AG09309 (cell line): Measurements from ENCODE around the gene JUND.

Experiments
- DNase-seq: peaks from one replicate; pipeline ENCODE4 v3.0.0-alpha.2; 2010; ENCODE audit warnings: low read depth
- H3K4me3 ChIP-seq: 2 replicates; pipeline ENCODE4 v1.5.1; 2011; ENCODE audit warnings: mild to moderate bottlenecking, low read depth, low read length, moderate library complexity; ENCODE audit not compliant: control insufficient read depth
- CTCF ChIP-seq: IDR thresholded peaks from 2 replicates; pipeline ENCODE4 v1.5.1; 2011; ENCODE audit warnings: mild to moderate bottlenecking, low read depth, low read length, inconsistent platforms; ENCODE audit not compliant: insufficient read depth, control insufficient read depth; ENCODE audit errors: missing control alignments

The JUND gene

GRCh38 chr19:18239303-18239702 is 42.1 kb downstream of the JUND start:
- H3K4me3 ChIP-seq: no peak overlapping the region
- TF ChIP-seq CTCF: no peak
- DNase-seq: no peak

GRCh38 chr19:18234194-18234593 is 47.2 kb downstream of the JUND start:
- DNase-seq: no peak

GRCh38 chr19:18233224-18233825 is 48.1 kb downstream of the JUND start:
- TF ChIP-seq CTCF: no peak
- no peak overlapping the region for H3K4me3 ChIP-seq
- DNase-seq: no peak

More at GRCh38 chr19:18234194-18234593, 47.2 kb downstream of the JUND start:
- no peak overlapping the region for H3K4me3 ChIP-seq
- no peak for TF ChIP-seq CTCF

DNA sequence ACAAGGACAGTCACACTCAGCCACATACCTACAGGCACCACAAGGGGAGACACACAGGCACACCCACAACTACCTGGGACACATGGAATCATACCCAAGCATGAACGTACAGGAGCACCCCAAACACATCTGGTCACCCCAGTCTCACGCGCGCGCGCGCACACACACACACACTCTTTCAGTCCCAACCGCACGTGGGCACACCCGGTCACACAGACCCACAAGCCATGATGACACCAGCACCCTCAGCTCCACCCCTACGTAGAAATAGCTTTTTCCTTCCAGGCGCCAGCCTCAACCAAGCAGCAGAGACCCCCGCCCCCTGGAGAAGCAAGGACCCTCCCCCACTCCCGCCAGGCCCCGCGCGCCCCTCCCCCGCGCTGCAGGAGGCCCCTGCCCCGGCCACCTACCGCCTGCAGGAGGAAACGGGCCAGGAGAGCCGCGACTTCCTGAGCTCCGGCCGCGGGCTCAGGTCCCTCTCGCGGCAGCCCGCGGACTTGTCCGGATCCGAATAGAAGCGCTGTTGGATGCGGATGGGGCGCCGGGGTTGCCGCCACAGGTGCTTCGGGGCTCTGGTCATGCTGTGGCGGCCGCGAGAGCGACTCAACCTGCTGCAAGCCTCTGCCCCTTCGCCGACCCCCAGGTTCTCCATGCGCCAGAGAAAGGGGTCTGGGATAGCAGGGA is 48.7 kb downstream of the JUND start:
- no peak for TF ChIP-seq CTCF
- no peak for DNase-seq
- H3K4me3 ChIP-seq: no peak overlapping the region

DNA sequence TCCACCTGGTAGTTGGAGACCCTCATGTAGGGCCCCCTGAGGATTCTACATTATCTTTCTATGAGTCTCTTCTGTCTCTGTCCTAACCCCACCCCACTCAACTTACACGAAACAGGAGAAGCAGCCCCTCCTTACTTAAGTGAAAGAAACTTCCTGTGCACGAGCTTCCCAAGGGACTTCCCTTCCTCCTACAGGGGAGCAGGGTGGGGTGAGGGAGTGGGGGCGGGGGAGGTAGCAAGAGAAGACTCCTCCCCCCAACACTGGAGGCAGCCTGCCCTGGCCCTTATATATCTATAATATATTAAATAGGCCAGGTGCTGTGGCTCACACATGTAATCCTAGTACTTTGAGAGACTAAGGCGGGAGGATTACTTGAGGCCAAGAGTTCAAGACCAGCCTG is 49.6 kb downstream of the JUND start:
- no peak overlapping the region for H3K4me3 ChIP-seq
- TF ChIP-seq CTCF: no peak
- DNase-seq: no peak

GRCh38 chr19:18230941-18231734 is 50.3 kb downstream of the JUND start:
- no peak for DNase-seq
- H3K4me3 ChIP-seq: no peak overlapping the region
- TF ChIP-seq CTCF: no peak
